IMR-90 (cell line): ENCODE measurements around the gene KRT79. TPM values are rescaled to one million over a fixed set of nuclear protein-coding genes. Genes with fewer than 3 reads are reported as not detected.

Source experiments
- ATAC-seq: fragments of 200-7000 bp; cut with Tn5 transposase; 2 replicates; pipeline ENCODE4 v1.9.1; 2020; ENCODE audit warnings: low read depth, mild to moderate bottlenecking, moderate library complexity
- BruUV-seq: library from RNA; stranded (reverse); fragments of 400-500 nt; replicated peaks from 2 replicates; lab custom pipeline; 2021; lab: Mats Ljungman, UMichigan
- CTCF ChIA-PET: fragments of 300-600 bp; formaldehyde crosslinking; extraction: SDS; loops from one replicate; lab custom pipeline; 2021; ENCODE audit warnings: antibody characterized with exemption; lab: Yijun Ruan, JAX
- POLR2A ChIA-PET: fragments of 300-600 bp; sonication (Branson Sonifier 250); formaldehyde crosslinking; loops from one replicate; lab custom pipeline; 2022; ENCODE audit warnings: antibody characterized with exemption; ENCODE audit not compliant: unreplicated experiment; lab: Charles Lee
- DNase-seq: peaks from one replicate; pipeline ENCODE4 v3.0.0; 2013
- H2AFZ ChIP-seq: replicated peaks from 2 replicates; pipeline ENCODE3; 2013; ENCODE audit warnings: low read length, mild to moderate bottlenecking; ENCODE audit not compliant: poor library complexity
- H2AK5ac ChIP-seq: 2 replicates; pipeline ENCODE4 v1.6.1; 2013; ENCODE audit warnings: low read depth, low read length, inconsistent platforms
- H2AK9ac ChIP-seq: replicated peaks from 2 replicates; pipeline ENCODE3; 2013; ENCODE audit warnings: mild to moderate bottlenecking, low read depth, low read length, moderate library complexity; ENCODE audit not compliant: poor library complexity
- H2BK120ac ChIP-seq: 2 replicates; pipeline ENCODE4 v1.6.1; 2013; ENCODE audit warnings: low read depth, low read length, inconsistent platforms
- H2BK15ac ChIP-seq: 3 replicates; pipeline ENCODE4 v1.6.1; 2013; ENCODE audit warnings: low read depth, low read length, inconsistent platforms
- H2BK20ac ChIP-seq: 2 replicates; pipeline ENCODE4 v1.6.1; 2013; ENCODE audit warnings: low read depth, mild to moderate bottlenecking, inconsistent platforms, low read length, moderate library complexity
- H2BK5ac ChIP-seq: 2 replicates; pipeline ENCODE4 v1.6.1; 2013; ENCODE audit warnings: mild to moderate bottlenecking, low read depth, low read length, inconsistent platforms; ENCODE audit not compliant: poor library complexity, severe bottlenecking
- H3K14ac ChIP-seq: replicated peaks from 2 replicates; pipeline ENCODE4 v1.6.1; 2013; ENCODE audit warnings: low read depth, low read length, inconsistent platforms
- H3K18ac ChIP-seq: 2 replicates; pipeline ENCODE4 v1.6.1; 2013; ENCODE audit warnings: low read depth, low read length, control low read depth
- H3K23ac ChIP-seq: 2 replicates; pipeline ENCODE4 v1.6.1; 2013; ENCODE audit warnings: low read depth, low read length, inconsistent platforms
- H3K27ac ChIP-seq: 2 replicates; pipeline ENCODE4 v1.5.1; 2013; ENCODE audit warnings: mild to moderate bottlenecking, control low read depth, low read length; ENCODE audit not compliant: insufficient read depth
- H3K27me3 ChIP-seq: 2 replicates; pipeline ENCODE4 v1.6.1; 2013; ENCODE audit warnings: low read length; ENCODE audit not compliant: control insufficient read depth, insufficient read depth
- H3K36me3 ChIP-seq: 2 replicates; pipeline ENCODE4 v1.6.1; 2013; ENCODE audit warnings: low read length, mixed read lengths; ENCODE audit not compliant: control insufficient read depth, insufficient read depth
- H3K4ac ChIP-seq: 2 replicates; pipeline ENCODE4 v1.6.1; 2013; ENCODE audit warnings: low read depth, low read length, inconsistent platforms
- H3K4me1 ChIP-seq: 2 replicates; pipeline ENCODE4 v1.6.1; 2013; ENCODE audit warnings: low read length, mixed read lengths; ENCODE audit not compliant: control insufficient read depth, insufficient read depth
- H3K4me2 ChIP-seq: 2 replicates; pipeline ENCODE4 v1.6.1; 2013; ENCODE audit warnings: low read depth, mild to moderate bottlenecking, control low read depth, low read length, moderate library complexity
- H3K4me3 ChIP-seq: 2 replicates; pipeline ENCODE4 v1.5.1; 2013; ENCODE audit warnings: low read depth, mild to moderate bottlenecking, control low read depth, low read length, moderate library complexity; ENCODE audit not compliant: insufficient read depth
- H3K56ac ChIP-seq: 2 replicates; pipeline ENCODE4 v1.6.1; 2013; ENCODE audit warnings: low read length, inconsistent platforms; ENCODE audit not compliant: insufficient read depth; ENCODE audit errors: extremely low read depth
- H3K79me1 ChIP-seq, 2 experiments: 2 replicates each; pipeline ENCODE4 v1.6.1; 2013; ENCODE audit warnings: low read length in 2 of 2, inconsistent platforms in 1 of 2, low read depth in 1 of 2
- H3K9ac ChIP-seq: 2 replicates; pipeline ENCODE4 v1.6.1; 2013; ENCODE audit warnings: low read depth, low read length, control low read depth
- H3K9me1 ChIP-seq: 2 replicates; pipeline ENCODE4 v1.6.1; 2013; ENCODE audit warnings: low read length, inconsistent platforms; ENCODE audit not compliant: insufficient read depth
- H3K9me3 ChIP-seq: 2 replicates; pipeline ENCODE4 v1.6.1; 2013; ENCODE audit warnings: low read length; ENCODE audit not compliant: control insufficient read depth, insufficient read depth
- H4K20me1 ChIP-seq: 2 replicates; pipeline ENCODE4 v1.6.1; 2013; ENCODE audit warnings: low read length, inconsistent platforms; ENCODE audit not compliant: insufficient read depth
- H4K5ac ChIP-seq: 2 replicates; pipeline ENCODE4 v1.6.1; 2013; ENCODE audit warnings: mild to moderate bottlenecking, low read depth, low read length, control low read depth
- H4K8ac ChIP-seq, 2 experiments: 2 replicates each; pipeline ENCODE4 v1.6.1; 2013; ENCODE audit warnings: low read depth in 2 of 2, low read length in 2 of 2, control low read depth in 1 of 2, inconsistent platforms in 1 of 2
- H4K91ac ChIP-seq: 2 replicates; pipeline ENCODE4 v1.6.1; 2013; ENCODE audit warnings: low read depth, low read length, inconsistent platforms; ENCODE audit not compliant: insufficient read depth
- CEBPB ChIP-seq: IDR thresholded peaks from 2 replicates; pipeline ENCODE4 v1.6.1; 2012; ENCODE audit warnings: low read depth, low read length, improper control_type of control experiment
- CHD1 ChIP-seq: IDR thresholded peaks from 2 replicates; pipeline ENCODE4 v1.6.1; 2012; ENCODE audit warnings: low read depth, low read length, improper control_type of control experiment
- MAFK ChIP-seq: IDR thresholded peaks from 2 replicates; pipeline ENCODE4 v1.6.1; 2012; ENCODE audit warnings: low read depth, low read length, improper control_type of control experiment
- MAZ ChIP-seq: IDR thresholded peaks from 2 replicates; pipeline ENCODE4 v1.6.1; 2012; ENCODE audit warnings: low read depth, mild to moderate bottlenecking, low read length, improper control_type of control experiment, moderate library complexity, borderline replicate concordance
- MXI1 ChIP-seq: IDR thresholded peaks from 2 replicates; pipeline ENCODE4 v1.6.1; 2012; ENCODE audit warnings: low read depth, mild to moderate bottlenecking, low read length, moderate library complexity, borderline replicate concordance
- NFE2L2 ChIP-seq: fragments of 150-350 bp; IDR thresholded peaks from 2 replicates; pipeline ENCODE4 v1.6.1; 2016; ENCODE audit warnings: low read depth, mild to moderate bottlenecking, low read length
- POLR2A ChIP-seq: IDR thresholded peaks from 2 replicates; pipeline ENCODE4 v1.6.1; 2012; ENCODE audit warnings: mild to moderate bottlenecking, low read depth, low read length
- RAD21 ChIP-seq: IDR thresholded peaks from 2 replicates; pipeline ENCODE4 v1.6.1; 2012; ENCODE audit warnings: low read length, improper control_type of control experiment
- RCOR1 ChIP-seq: IDR thresholded peaks from 2 replicates; pipeline ENCODE4 v1.6.1; 2012; ENCODE audit warnings: mild to moderate bottlenecking, low read length, improper control_type of control experiment; ENCODE audit not compliant: insufficient replicate concordance
- RFX5 ChIP-seq: IDR thresholded peaks from 2 replicates; pipeline ENCODE4 v1.8.0; 2012; ENCODE audit warnings: low read depth, mild to moderate bottlenecking, low read length, moderate library complexity
- SMC3 ChIP-seq: fragments of 150-350 bp; IDR thresholded peaks from 2 replicates; pipeline ENCODE4 v1.6.1; 2016; ENCODE audit warnings: low read depth, mild to moderate bottlenecking, antibody characterized with exemption, low read length, moderate library complexity
- WGBS, 2 experiments: methylation state at CpG; one replicate each; pipeline versions ENCODE4 v1.1.5 to v1.1.7; 2013; ENCODE audit warnings: missing lambda C conversion rate in 2 of 2; ENCODE audit not compliant: insufficient read length in 1 of 2; ENCODE audit errors: extremely low coverage in 2 of 2; 5-methylcytosine and 5-hydroxymethylcytosine counted together
- dilution Hi-C: fragments of 300-500 bp; cut with HindIII; formaldehyde crosslinking; loops from one replicate; pipeline ENCODE4 v1.14.3; 2018; ENCODE audit warnings: low sequenced_read_pairs; ENCODE audit not compliant: unreplicated experiment
- in situ Hi-C: fragments of 300-500 bp; cut with MboI; formaldehyde crosslinking; loops from 3 replicates; pipeline ENCODE4 v1.14.3; 2019; ENCODE audit warnings: low sequenced_read_pairs, inconsistent platforms, mixed read lengths
- intact Hi-C: fragments of 100-400 bp; cut with micrococcal nuclease; formaldehyde crosslinking; loops from 2 replicates; pipeline ENCODE4 v1.10.0; 2022
- polyA plus RNA-seq, 3 experiments: library from polyadenylated mRNA; depleted of rRNA; stranded (reverse); fragments of >200 nt; gene quantifications; 2 replicates each; pipeline ENCODE4 v1.2.3, GENCODE V29; 2012; ENCODE audit warnings: low replicate concordance in 1 of 3
- total RNA-seq: library from RNA; depleted of rRNA; stranded (reverse); fragments of >200 nt; gene quantifications from 2 replicates; pipeline ENCODE4 v1.2.3, GENCODE V29; 2012
- TF ChIP-seq, protein P1 (sequence below): fragments of 150-350 bp; IDR thresholded peaks from 2 replicates; pipeline ENCODE4 v1.6.1; 2016; ENCODE audit warnings: low read depth, mild to moderate bottlenecking, low read length, moderate library complexity, borderline replicate concordance
- TF ChIP-seq, protein P2 (sequence below): conservative IDR thresholded peaks from 2 replicates; pipeline ENCODE4 v1.5.1; 2012; ENCODE audit warnings: mild to moderate bottlenecking, low read depth, low read length, improper control_type of control experiment
- TF ChIP-seq, protein P3 (sequence below): fragments of 150-350 bp; IDR thresholded peaks from 2 replicates; pipeline ENCODE4 v1.6.1; 2017; ENCODE audit warnings: mild to moderate bottlenecking, antibody characterized with exemption, low read length, low read depth

KRT79 gene
- total and polyA plus RNA-seq, 2 of the 4 experiments (the other 2 are of a cell fraction), result under 0.01 to 0.24 TPM

DNA sequence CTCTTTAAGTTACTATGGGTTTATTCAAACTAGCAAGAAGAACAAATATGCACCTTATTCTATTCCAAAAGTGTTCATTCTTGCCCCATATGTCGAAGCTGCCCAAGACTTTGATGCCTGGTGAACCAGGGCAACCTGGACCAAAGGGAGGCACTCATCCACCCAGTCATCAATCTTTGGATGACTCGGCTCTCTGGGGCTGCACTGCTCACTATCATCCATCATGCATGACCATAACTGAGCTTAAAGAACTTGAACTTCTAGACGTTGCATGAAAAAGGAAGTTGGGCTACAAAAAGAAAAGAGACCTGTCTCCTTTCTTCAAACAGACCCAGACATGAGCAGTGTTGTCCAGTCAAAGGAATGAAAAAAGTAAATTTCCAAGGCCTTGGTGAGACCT is 21.4 kb downstream of the KRT79 start:
- no peak for ATAC-seq

More for the DNA sequence above, 21.4 kb downstream of the KRT79 start:
- no peak overlapping the region for H3K4me3 ChIP-seq
- H3K18ac ChIP-seq, result no peak overlapping the region
- peaks cover 41% of the 10 kb centered on the region for H3K27me3 ChIP-seq
- no peak overlapping the region for H4K5ac ChIP-seq
- H2BK120ac ChIP-seq, result no peak overlapping the region
- no peaks in the 10 kb centered on the region for H3K36me3 ChIP-seq
- H3K79me1 ChIP-seq, result no peaks in the 10 kb centered on the region
- H3K27ac ChIP-seq, result no peak overlapping the region
- TF ChIP-seq NFE2L2 (no peak), MXI1 (no peak), CHD1 (no peak), SMC3 (no peak), POLR2A (no peak), CEBPB (no peak), MAZ (no peak), RAD21 (no peak), RFX5 (no peak), MAFK (no peak), RCOR1 (no peak)
- TF ChIP-seq, protein P1, sequence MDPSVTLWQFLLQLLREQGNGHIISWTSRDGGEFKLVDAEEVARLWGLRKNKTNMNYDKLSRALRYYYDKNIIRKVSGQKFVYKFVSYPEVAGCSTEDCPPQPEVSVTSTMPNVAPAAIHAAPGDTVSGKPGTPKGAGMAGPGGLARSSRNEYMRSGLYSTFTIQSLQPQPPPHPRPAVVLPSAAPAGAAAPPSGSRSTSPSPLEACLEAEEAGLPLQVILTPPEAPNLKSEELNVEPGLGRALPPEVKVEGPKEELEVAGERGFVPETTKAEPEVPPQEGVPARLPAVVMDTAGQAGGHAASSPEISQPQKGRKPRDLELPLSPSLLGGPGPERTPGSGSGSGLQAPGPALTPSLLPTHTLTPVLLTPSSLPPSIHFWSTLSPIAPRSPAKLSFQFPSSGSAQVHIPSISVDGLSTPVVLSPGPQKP, result no peak
- TF ChIP-seq, protein P2, sequence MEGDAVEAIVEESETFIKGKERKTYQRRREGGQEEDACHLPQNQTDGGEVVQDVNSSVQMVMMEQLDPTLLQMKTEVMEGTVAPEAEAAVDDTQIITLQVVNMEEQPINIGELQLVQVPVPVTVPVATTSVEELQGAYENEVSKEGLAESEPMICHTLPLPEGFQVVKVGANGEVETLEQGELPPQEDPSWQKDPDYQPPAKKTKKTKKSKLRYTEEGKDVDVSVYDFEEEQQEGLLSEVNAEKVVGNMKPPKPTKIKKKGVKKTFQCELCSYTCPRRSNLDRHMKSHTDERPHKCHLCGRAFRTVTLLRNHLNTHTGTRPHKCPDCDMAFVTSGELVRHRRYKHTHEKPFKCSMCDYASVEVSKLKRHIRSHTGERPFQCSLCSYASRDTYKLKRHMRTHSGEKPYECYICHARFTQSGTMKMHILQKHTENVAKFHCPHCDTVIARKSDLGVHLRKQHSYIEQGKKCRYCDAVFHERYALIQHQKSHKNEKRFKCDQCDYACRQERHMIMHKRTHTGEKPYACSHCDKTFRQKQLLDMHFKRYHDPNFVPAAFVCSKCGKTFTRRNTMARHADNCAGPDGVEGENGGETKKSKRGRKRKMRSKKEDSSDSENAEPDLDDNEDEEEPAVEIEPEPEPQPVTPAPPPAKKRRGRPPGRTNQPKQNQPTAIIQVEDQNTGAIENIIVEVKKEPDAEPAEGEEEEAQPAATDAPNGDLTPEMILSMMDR, result no peak
- TF ChIP-seq, protein P3, sequence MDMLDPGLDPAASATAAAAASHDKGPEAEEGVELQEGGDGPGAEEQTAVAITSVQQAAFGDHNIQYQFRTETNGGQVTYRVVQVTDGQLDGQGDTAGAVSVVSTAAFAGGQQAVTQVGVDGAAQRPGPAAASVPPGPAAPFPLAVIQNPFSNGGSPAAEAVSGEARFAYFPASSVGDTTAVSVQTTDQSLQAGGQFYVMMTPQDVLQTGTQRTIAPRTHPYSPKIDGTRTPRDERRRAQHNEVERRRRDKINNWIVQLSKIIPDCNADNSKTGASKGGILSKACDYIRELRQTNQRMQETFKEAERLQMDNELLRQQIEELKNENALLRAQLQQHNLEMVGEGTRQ, result no peak
- H3K23ac ChIP-seq, result no peak overlapping the region
- ChIA-PET POLR2A (no interaction called here), CTCF (no interaction called here)
- no peak overlapping the region for H2BK5ac ChIP-seq
- in situ Hi-C loops (no loop called here), dilution Hi-C loops (no loop called here), intact Hi-C loops (no loop called here)
- peaks cover 6% of the 10 kb centered on the region for H3K4me1 ChIP-seq
- WGBS, 2 experiments, result no CpG with 5 or more reads among the region's 3 CpGs
- H3K56ac ChIP-seq, result no peak overlapping the region
- no peak overlapping the region for H2AK9ac ChIP-seq
- H4K8ac ChIP-seq, result no peak overlapping the region
- no peak overlapping the region for H3K4me2 ChIP-seq
- H2AK5ac ChIP-seq, result no peak overlapping the region
- H2BK15ac ChIP-seq, result no peak overlapping the region
- no peak overlapping the region for H2BK20ac ChIP-seq
- H4K91ac ChIP-seq, result no peak overlapping the region
- H3K14ac ChIP-seq, result no peak overlapping the region
- no peak overlapping the region for H3K4ac ChIP-seq
- no peaks in the 10 kb centered on the region for H3K9me3 ChIP-seq
- no TSS peak for BruUV-seq
- no peaks in the 10 kb centered on the region for H4K20me1 ChIP-seq
- no peak overlapping the region for H2AFZ ChIP-seq
- no peaks in the 10 kb centered on the region for H3K9me1 ChIP-seq
- DNase-seq, result no peak
- no peak overlapping the region for H3K9ac ChIP-seq
